ENCODE data around the gene TCFL5.

GRCh38 chr20:62799873-62800272 lies 61.7 kb downstream of the TCFL5 start:
- TF ChIP-seq CTCF (IDR thresholded peaks at IDR 0.05), result no peak
- TF ChIP-seq POLR2A (IDR thresholded peaks at IDR 0.05), result no peak
- no peak for TF ChIP-seq EP300 (IDR thresholded peaks at IDR 0.05)
- no peak for TF ChIP-seq POLR2AphosphoS5 (IDR thresholded peaks at IDR 0.05)
